EL (cell line): ENCODE data around the gene COL7A1.

Source experiments
- DNase-seq: peaks from one replicate; pipeline ENCODE4 v3.0.0-alpha.2; 2016

The COL7A1 gene

DNA sequence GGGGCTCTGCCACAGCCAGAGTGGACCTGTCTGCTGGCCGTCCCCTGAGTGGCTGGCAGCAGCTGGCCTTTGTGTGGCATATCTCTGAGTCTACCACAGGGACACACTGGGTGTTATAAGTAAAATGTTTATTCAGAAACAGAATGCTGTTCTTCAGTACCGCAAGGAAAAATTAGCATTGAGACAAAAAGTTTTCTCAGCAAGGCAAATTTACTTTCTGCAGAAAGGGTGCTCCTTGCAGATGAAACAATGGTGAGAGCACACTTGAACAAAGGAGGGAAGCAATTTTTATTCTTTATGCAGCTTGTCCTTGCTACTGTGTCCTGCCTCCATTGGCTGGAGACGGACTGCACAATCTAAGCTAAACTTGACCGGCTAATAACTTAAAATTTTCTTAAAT is 22.4 kb upstream of the COL7A1 start:
- DNase-seq, result no peak

DNA sequence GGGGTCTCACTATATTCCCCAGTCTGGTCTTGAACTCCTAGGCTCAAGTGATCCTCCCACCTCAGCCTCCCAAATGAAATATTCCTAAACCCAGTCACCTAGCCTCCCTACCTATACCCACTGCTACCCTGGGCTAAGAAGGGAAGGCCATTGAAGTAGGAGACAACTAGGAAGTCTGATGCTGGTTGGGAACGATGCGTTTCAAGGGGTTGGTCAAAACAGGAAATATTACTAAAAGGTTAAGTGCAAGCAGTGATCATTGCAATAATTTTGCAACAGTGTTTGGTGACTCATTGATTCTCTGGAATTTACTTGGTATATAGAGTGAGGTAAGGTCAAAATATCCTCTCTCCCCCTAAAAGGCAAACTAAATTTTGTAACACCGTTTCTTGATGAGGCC is 18.9 kb upstream of the COL7A1 start:
- DNase-seq, result peak; percentile 82

GRCh38 chr3:48612309-48612708 is 17.2 kb upstream of the COL7A1 start:
- no peak for DNase-seq

- DNase-seq, result peak; percentile 90
Measured at GRCh38 chr3:48609088-48610005, 14.2 kb upstream of the COL7A1 start, which contains the start of gene UQCRC1. Gene UQCRC1, minus strand, starts transcription at chr3:48609646. Its CDS starts 26 bp downstream, at chr3:48609620.

GRCh38 chr3:48607519-48607918 is 12.4 kb upstream of the COL7A1 start:
- no peak for DNase-seq

- DNase-seq, result no peak
Measured at GRCh38 chr3:48601622-48601994, 6.5 kb upstream of the COL7A1 start.

DNA sequence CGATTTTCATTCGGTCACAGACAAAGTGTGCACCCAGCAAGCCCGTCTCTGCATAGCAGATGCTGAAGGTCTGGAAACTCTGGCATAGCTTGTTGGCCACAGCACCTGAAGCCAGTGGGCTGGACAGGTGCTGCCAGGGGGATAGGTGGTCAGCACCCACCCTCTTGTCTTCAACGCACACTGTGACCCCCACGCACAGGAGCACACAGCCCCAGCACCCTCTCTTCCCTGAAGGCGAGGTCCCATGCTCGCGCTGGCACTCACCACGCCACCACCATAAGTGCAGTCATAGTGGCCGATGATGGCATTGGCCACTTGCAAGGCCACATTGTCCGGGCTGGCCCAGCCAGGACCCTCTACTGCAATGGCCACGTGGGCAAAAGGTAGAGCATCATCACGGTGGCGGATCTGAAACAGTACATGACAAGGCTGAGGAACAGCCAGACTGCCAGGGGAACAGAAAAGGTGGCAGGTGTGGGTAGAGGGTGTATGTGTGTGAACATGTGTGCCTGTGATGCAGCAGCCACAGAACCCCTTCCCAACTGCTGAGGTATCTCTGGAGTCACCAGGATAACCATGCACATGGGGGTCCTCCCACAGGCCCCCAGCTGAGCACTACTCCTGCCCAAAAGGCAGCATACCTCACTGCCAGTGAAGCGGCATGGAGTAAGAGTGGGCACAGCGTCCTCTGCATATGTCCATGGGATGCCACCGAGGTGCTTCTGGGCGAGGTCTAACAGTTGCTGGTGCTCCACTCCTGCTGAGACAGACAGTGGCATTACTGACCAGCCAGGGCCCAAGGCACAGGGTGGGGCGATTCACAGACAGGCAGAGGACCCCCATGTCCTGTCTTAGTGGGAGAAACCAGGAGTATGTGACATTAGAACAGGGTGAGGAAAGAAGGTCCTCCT is 5.8 kb upstream of the COL7A1 start:
- no peak for DNase-seq

DNA sequence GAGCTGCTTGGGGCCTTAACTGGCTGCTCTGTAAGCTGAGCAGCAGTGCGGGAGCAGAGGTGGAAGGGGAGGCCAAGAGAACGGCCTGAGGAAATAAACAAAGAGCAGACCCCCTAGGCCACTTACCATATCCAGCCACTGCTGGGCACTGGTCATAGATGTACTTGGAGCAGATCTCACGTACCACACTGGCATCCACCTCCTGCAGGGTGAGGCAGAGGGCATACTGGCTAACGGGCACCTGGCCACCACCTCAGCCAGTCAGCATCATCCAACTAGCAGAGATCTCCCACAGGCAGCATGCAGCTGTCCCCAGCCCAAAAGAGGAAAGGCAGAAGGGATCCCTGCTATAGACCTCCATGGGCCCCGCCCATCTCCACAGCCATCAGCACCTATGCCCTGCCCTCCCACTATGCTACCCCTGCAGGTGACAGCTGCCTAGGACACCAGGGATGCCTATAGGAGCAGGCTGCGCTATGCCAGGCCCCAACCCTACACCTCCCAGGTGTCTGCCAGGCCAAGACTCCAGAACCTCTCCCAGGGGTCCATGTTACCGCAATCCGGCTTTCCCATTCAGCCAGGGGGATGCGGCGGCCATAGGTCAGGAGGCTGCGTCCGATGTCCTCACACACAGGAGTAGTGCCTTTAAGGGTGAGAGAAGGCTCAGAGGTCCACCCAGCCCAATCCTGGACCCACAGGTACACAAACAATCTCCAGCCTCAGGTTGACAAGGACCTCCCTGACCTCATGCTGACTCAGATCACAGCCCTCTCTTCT is 4.6 kb upstream of the COL7A1 start:
- DNase-seq, result no peak

- no peak for DNase-seq
Measured at GRCh38 chr3:48599077-48599501, 4.0 kb upstream of the COL7A1 start.

- peak; percentile 97 for DNase-seq
Measured at GRCh38 chr3:48598323-48599076, 3.4 kb upstream of the COL7A1 start.

DNA sequence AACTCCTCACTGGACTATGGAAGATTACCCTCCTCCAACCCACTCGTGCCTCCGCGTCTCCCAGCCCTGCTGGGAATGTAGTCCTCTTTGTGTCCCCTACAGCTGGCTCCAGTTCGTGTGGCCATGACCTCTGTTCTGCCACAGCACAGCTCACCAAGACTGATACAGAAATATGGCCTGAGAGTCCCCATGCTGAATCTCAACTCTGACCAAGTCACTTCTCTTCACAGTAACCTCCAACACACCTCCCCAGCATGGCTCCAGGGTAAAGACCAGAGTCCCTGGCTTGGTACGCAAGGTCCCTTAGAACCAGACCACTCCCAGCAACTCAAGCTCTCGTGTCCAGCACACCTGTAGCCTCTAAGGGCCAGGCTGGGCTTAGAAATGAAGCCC is 2.3 kb upstream of the COL7A1 start:
- DNase-seq, result no peak

GRCh38 chr3:48596676-48597407 is 1.7 kb upstream of the COL7A1 start:
- no peak for DNase-seq

DNA sequence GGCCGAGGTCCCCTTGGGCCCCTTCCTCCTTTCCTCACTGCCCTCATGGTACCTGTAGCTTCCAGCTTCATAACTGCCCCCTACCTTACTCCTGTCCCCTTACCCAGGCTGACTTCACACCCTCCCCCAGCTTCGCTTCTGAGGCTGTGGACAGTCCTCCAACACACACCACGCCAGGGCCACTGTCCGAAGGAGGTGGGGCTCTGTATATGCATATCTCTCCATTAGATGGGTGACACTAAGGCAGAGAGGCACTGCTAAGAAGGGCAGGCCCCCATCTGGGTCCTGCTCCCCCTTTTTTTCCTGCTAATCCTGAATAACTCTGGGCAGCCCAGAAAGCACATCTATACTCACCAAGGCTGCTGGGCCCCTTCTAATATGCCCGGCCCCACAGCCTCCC is 1.0 kb upstream of the COL7A1 start:
- no peak for DNase-seq

DNA sequence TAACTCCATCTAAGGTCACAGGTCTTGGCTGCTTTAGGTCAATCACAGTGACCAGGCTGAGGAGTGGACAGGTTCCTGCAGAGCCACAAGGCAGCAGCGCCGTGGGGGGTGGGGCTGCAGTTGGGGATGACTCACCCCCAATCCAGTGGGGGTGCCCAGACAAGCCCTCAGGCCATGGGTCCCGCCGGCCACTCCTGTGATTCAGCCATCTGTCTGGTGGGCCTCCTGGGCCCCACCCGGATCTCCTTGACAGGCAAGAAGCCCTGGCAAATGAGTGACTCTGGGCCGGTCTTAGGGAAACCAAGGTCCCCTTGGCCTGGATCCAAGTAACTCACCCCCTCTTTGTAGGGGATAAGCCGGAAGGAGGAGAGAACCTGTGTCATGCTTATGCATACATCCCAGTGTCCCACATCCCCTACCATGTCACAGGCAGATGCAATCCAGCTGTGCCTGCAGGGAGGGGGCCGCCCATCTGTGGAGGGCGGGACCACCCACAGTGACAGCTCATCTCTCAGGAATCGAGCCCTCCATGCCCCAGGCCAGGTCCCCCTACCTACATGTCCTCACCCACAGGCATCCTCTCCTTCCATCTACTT is 495 bp upstream of the COL7A1 start:
- DNase-seq, result peak; percentile 97

DNA sequence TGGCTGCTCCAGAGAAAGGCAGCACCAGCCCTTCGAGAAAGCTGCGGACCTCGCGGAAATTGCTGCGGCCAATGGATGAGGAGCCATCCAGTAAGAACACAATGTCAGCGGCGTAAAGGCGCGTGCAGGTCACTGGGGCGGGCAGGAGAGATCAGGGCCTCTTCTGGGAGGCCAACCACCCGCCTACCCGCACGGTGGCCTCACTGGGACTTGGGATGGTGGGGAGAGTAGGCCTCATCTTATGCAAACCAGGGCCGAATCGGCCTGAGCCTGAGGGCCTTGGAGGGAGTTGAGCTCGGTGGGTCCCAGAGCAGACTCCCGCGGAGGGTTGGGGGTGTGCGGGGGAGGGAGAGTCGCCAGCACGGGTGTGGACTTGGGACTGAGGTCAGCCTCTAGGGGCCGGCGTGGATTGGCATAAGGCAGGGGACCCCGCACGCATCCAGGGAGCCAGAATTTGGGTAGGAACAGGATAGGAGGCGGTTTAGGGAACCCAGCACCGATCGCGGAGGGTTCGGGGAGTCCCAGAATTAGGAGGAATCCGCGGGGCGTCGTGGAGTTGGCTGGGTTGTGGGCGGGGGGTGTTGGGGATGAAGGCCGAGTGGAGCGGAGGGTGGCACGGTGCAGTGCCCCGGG is 596 bp downstream of the COL7A1 start:
- peak; percentile 59 for DNase-seq

DNA sequence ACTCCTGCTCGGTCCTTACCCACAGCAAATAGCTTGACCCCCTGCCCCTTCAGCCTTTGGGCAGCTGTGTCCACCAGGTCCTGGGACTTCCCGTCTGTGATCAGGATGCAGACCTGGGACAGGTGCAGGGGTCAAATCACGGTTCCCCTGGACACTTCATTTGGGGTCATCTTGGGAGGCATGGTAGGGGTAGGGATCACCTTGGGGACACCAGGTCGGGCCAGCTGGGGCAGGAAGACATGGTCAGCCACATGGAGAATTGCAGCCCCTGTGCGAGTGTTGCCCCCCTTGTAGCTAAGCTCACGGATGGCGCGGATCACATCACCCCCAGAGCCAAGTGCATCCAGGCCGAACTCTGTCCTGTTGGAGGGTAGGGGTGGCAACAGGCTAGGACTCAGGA is 1.8 kb downstream of the COL7A1 start:
- no peak for DNase-seq

DNA sequence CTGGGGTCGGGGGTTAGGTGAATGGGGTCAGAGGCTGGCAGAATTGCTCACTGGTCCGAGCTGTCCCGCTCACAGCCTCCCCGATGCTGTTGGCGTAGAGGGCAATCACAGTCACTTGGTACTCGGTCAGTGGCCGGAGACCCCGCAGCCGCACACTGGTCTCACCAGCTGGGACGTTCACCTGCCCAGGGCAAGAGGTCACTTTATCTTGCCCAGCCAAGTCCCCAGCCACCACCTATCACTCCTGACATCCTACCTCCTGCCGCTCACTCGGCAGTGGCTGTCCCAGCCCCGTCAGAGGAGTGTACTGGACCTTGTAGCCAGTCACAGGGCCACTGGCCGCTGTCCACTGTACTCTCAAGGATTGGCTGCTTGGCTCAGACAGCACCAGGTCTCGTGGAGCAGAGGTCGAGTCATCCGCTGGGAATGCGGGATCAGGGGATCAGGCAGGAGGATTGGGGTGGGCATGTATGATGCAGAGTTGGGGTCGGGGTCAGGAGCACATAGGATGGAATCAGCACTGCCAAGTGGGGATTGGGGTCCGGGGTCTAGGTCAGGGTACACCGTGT is 2.5 kb downstream of the COL7A1 start:
- peak; percentile 30 for DNase-seq

DNA sequence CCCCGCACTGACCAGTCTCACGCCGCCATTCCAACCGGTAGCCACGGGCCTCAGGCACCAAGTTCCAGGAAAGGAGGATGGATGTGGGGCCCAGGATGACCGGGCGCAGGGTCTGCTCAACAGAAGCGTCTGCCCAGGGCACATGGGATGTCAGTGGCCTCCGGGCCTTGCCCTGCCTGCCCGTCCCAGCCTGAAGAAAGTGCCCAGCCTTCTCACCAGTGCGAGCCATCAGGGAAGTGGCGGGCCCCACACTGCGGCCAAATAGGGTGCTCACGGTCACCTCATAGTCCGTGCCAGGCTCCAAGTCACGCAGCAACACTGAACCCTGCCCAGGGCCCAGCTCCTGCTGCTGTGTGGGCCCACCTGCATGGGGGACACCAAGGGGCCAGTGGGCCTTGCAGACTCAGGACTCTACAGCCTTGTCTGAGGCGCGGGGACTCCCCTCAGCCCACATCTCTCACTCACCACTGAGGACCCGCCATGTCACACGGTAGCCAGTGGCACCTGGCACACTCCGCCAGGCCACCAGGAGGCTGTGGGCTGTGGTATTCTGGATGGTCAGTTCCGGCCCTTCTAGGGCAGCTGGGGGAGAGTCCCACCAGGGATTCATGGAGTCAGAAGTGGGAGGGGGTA is 3.1 kb downstream of the COL7A1 start:
- no peak for DNase-seq

GRCh38 chr3:48591436-48591835 is 3.7 kb downstream of the COL7A1 start:
- no peak for DNase-seq

DNA sequence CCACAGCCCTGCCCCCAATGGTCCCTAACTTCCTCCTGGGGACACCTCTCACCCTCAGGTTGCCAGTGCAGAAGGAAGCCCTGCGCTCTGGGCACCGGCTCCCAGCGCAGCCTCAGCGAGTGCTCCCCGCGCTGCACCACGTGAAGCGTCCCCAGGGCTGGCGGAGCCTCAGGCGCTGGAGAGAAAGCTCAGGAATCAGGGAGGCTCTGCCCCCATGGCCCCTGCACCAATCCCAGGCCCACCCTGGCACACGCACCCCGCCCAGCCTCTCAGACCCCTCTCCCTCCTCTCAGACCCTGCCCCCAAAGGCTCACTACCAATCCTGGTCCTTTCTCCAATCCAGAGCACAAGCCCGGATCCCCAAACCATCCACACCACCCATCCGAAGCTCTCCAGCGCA is 6.9 kb downstream of the COL7A1 start:
- no peak for DNase-seq
